NB4 (cell line): ENCODE measurements around the gene SYNDIG1.

Experiments used
- DNase-seq: peaks from one replicate; pipeline ENCODE4 v3.0.0; 2010; ENCODE audit warnings: low read depth
- H3K4me3 ChIP-seq: one replicate; pipeline ENCODE4 v1.5.1; 2011; ENCODE audit warnings: mild to moderate bottlenecking, low read depth, low read length, moderate library complexity
- CTCF ChIP-seq: IDR thresholded peaks from one replicate; pipeline ENCODE4 v1.5.1; 2012; ENCODE audit warnings: low read depth, low read length
- MAX ChIP-seq: IDR thresholded peaks from 2 replicates; pipeline ENCODE4 v1.6.1; 2011; ENCODE audit warnings: low read depth, low read length
- MYC ChIP-seq: IDR thresholded peaks from 2 replicates; pipeline ENCODE4 v1.6.1; 2011; ENCODE audit warnings: low read depth, low read length
- POLR2A ChIP-seq: IDR thresholded peaks from 2 replicates; pipeline ENCODE4 v1.6.1; 2011; ENCODE audit warnings: mild to moderate bottlenecking; ENCODE audit not compliant: insufficient read length; ENCODE audit errors: extremely low read depth

SYNDIG1 gene

DNA sequence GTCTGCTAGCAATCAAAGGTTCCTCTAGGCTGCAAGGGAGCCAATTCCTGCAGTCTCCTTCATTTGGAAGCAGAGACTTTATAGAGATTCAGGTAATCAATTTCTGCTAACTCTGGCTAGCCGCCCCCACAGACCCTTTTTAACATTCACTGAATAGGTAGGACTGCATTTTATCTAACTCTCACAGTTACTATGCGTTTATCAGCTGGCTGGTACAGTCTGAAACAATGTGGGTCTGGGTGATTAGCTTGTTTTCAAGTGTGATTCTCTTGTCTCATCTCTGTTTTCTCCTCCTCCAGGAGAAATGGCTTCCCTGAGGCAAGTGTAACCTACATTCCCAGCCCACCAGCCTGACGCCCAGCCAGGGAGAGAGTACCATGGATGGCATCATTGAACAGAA lies 73.3 kb downstream of the SYNDIG1 start:
- TF ChIP-seq POLR2A (no peak), MAX (no peak), CTCF (no peak), MYC (no peak)
- DNase-seq, result no peak
- no peak overlapping the region for H3K4me3 ChIP-seq

GRCh38 chr20:24543168-24543567 lies 73.7 kb downstream of the SYNDIG1 start:
- TF ChIP-seq MYC, result no peak
- TF ChIP-seq POLR2A, result no peak
- TF ChIP-seq MAX, result no peak
- no peak for TF ChIP-seq CTCF
- no peak overlapping the region for H3K4me3 ChIP-seq
- no peak for DNase-seq

- no peak for TF ChIP-seq CTCF
- TF ChIP-seq MYC, result no peak
- TF ChIP-seq POLR2A, result no peak
- no peak for TF ChIP-seq MAX
- no peak overlapping the region for H3K4me3 ChIP-seq
Measured at GRCh38 chr20:24543741-24544140, 74.3 kb downstream of the SYNDIG1 start.

DNA sequence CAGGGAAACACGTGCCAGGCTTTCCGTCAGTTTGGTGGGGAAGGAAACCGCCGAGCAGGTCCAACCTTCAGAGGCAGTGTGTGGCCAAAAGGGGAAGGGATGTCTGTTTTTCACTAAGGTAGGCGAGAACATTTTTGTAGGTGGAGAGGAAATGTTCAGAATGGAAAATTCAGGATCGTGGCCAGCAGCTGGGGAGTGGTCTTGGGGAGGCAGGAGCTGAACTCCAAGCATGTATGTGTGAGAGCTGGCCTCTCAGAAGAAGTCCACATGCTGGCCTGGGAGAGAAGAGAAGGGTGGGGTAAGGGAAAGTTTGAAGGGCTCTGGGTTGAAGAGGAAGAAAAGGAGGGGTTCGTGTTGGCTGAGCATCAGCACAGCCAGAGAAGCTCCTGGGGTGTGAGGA lies 74.9 kb downstream of the SYNDIG1 start:
- TF ChIP-seq CTCF (no peak), POLR2A (no peak), MYC (no peak), MAX (no peak)
- no peak for DNase-seq

More at GRCh38 chr20:24543741-24544140, 74.3 kb downstream of the SYNDIG1 start:
- DNase-seq, result no peak

GRCh38 chr20:24545168-24545567 lies 75.7 kb downstream of the SYNDIG1 start:
- no peak overlapping the region for H3K4me3 ChIP-seq
- TF ChIP-seq MYC (no peak), POLR2A (no peak), MAX (no peak), CTCF (no peak)
- DNase-seq, result no peak

More for the DNA sequence above, 74.9 kb downstream of the SYNDIG1 start:
- no peak overlapping the region for H3K4me3 ChIP-seq

DNA sequence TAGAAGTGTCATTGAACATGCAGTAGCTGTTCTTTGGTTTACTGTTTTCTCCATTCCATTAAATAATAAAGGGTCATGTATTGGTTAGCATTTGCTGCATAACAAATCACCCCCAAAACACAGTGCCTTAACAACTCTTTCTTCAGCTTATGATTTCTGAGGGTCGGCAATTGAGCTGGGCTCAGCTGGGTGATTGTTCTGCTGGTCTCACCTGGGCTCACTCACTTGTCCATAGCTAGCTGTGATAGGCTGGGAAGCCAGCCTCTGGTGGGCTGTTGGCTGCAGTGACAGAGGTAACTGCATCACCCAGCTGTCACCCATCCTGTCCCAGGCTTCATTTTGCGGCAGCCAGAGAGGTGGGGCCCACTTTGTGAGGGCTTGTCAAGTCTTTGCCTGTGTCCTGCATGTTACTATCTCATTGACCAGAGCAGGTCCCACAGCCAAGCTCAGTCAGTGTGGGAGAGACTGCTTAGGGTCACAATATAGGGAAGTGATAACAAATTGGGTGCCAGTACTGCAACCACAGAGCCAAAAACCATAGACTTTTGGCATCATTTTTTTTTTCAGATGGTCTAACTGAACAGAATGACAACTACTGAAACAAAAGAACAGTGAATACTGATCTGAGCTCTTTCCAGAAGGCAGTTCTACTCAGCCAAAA lies 76.9 kb downstream of the SYNDIG1 start:
- no peak for DNase-seq
- no peak overlapping the region for H3K4me3 ChIP-seq
- TF ChIP-seq MAX (no peak), POLR2A (no peak), CTCF (no peak), MYC (no peak)
